ENCODE data around the gene RINL.

- TF ChIP-seq CTCF (IDR thresholded peaks at IDR 0.05; ENCODE audit: borderline replicate concordance, extremely low read depth, low read length, poor library complexity, severe bottlenecking) (no peak), EZH2 (IDR thresholded peaks at IDR 0.05; ENCODE audit: borderline replicate concordance, low read depth, low read length, severe bottlenecking) (no peak)
These were observed 43.6 kb upstream of the RINL start for GRCh38 chr19:38921420-38922274.

All from DND-41 (cell line).